ENCODE data around the gene SUPT5H. TPM values are rescaled to one million over a fixed set of nuclear protein-coding genes. Genes with fewer than 3 reads are reported as not detected.

SUPT5H gene
- total and polyA plus RNA-seq, 3 donors from 2014 or later, result 359 to 366 (median 363) TPM

GRCh38 chr19:39470724-39471339 is 25.4 kb downstream of the SUPT5H start:
- no peak for DNase-seq
- Histone ChIP-seq H3K27ac (no peak overlapping the region), H3K4me1 (no peaks in the 10 kb centered on the region), H3K27me3 (no peaks in the 10 kb centered on the region), H3K4me3 (no peak overlapping the region), H3K36me3 (ENCODE audit: low read depth, missing control alignments) (no peaks in the 10 kb centered on the region), H3K9me3 (no peaks in the 10 kb centered on the region)
- 86 to 91% methylated on average over 6 to 7 of the region's 7 CpGs for WGBS, 2 donors
- TF ChIP-seq POLR2A (IDR thresholded peaks at IDR 0.05) (no peak), CTCF (IDR thresholded peaks at IDR 0.05) (no peak)
- intact Hi-C loops (cut with DNase I; ENCODE audit: low total_unique reads), result no loop called here

- 83 to 87% methylated on average over 6 to 8 of the region's 8 CpGs for WGBS, 2 donors
- no peaks in the 10 kb centered on the region for H3K9me3 ChIP-seq
- TF ChIP-seq POLR2A (IDR thresholded peaks at IDR 0.05) (no peak), CTCF (IDR thresholded peaks at IDR 0.05) (no peak)
- intact Hi-C loops (cut with DNase I; ENCODE audit: low total_unique reads), result no loop called here
- H3K36me3 ChIP-seq (ENCODE audit: low read depth, missing control alignments), result no peaks in the 10 kb centered on the region
- H3K4me3 ChIP-seq, result no peak overlapping the region
- H3K4me1 ChIP-seq, result no peaks in the 10 kb centered on the region
- no peak overlapping the region for H3K27ac ChIP-seq
- H3K27me3 ChIP-seq, result no peaks in the 10 kb centered on the region
- DNase-seq, result no peak
Observed at GRCh38 chr19:39471756-39472536, 26.6 kb downstream of the SUPT5H start.

- H3K4me1 ChIP-seq, result no peaks in the 10 kb centered on the region
- H3K27ac ChIP-seq, result no peak overlapping the region
- TF ChIP-seq CTCF (IDR thresholded peaks at IDR 0.05) (no peak), POLR2A (IDR thresholded peaks at IDR 0.05) (no peak)
- H3K36me3 ChIP-seq (ENCODE audit: low read depth, missing control alignments), result no peaks in the 10 kb centered on the region
- intact Hi-C loops (cut with DNase I; ENCODE audit: low total_unique reads), result no loop called here
- 86 to 87% methylated on average over 10 to 32 of the region's 32 CpGs for WGBS, 2 donors
- DNase-seq, result no peak
- no peaks in the 10 kb centered on the region for H3K9me3 ChIP-seq
- no peak overlapping the region for H3K4me3 ChIP-seq
- H3K27me3 ChIP-seq, result no peaks in the 10 kb centered on the region
Observed at GRCh38 chr19:39472746-39473442, 27.5 kb downstream of the SUPT5H start.

- Histone ChIP-seq H3K9me3 (no peaks in the 10 kb centered on the region), H3K36me3 (ENCODE audit: low read depth, missing control alignments) (no peaks in the 10 kb centered on the region), H3K27me3 (no peaks in the 10 kb centered on the region), H3K4me3 (no peak overlapping the region), H3K4me1 (no peaks in the 10 kb centered on the region), H3K27ac (no peak overlapping the region)
- TF ChIP-seq POLR2A (IDR thresholded peaks at IDR 0.05) (no peak), CTCF (IDR thresholded peaks at IDR 0.05) (no peak)
- DNase-seq, result no peak
- intact Hi-C loops (cut with DNase I; ENCODE audit: low total_unique reads), result no loop called here
- WGBS, 2 donors, result 81 to 86% methylated on average over 4 to 9 of the region's 11 CpGs
Observed at GRCh38 chr19:39473443-39473960, 28.1 kb downstream of the SUPT5H start.
